Calu3 (cell line): ENCODE data around the gene ODAD4. TPM values are rescaled to one million over a fixed set of nuclear protein-coding genes. Genes with fewer than 3 reads are reported as not detected.
"Not testable (repeated sequence)": the region's sequence is repeated elsewhere in the genome, so short reads cannot be mapped to it uniquely, and the experiment has no call there.

Experiments used
- BruUV-seq: library from RNA; stranded (reverse); fragments of 400-500 nt; replicated peaks from 2 replicates; lab custom pipeline; 2021; lab: Mats Ljungman, UMichigan
- CTCF ChIA-PET: fragments of 300-600 bp; sonication (Branson Sonifier 250); formaldehyde crosslinking; loops from one replicate; lab custom pipeline; 2022; ENCODE audit warnings: antibody characterized with exemption; lab: Charles Lee
- DNase-seq: peaks from one replicate; pipeline ENCODE4 v3.0.0; 2022
- H3K27ac Mint-ChIP-seq: one replicate; pipeline ENCODE4 v1.8.0; 2022; ENCODE audit warnings: mixed read lengths; ENCODE audit not compliant: unreplicated experiment
- H3K27me3 Mint-ChIP-seq: one replicate; pipeline ENCODE4 v1.8.0; 2022; ENCODE audit warnings: mixed read lengths; ENCODE audit not compliant: unreplicated experiment
- H3K36me3 Mint-ChIP-seq: one replicate; pipeline ENCODE4 v1.8.0; 2022; ENCODE audit warnings: mild to moderate bottlenecking, moderate library complexity, mixed read lengths; ENCODE audit not compliant: insufficient read depth, unreplicated experiment
- H3K4me1 Mint-ChIP-seq: one replicate; pipeline ENCODE4 v1.8.0; 2022; ENCODE audit warnings: mild to moderate bottlenecking, low read depth, mixed read lengths; ENCODE audit not compliant: unreplicated experiment
- H3K4me3 Mint-ChIP-seq: one replicate; pipeline ENCODE4 v1.8.0; 2022; ENCODE audit warnings: mild to moderate bottlenecking, low read depth, moderate library complexity, mixed read lengths; ENCODE audit not compliant: unreplicated experiment
- H3K9me3 Mint-ChIP-seq: one replicate; pipeline ENCODE4 v1.8.0; 2022; ENCODE audit warnings: low read depth, mixed read lengths; ENCODE audit not compliant: unreplicated experiment
- intact Hi-C: fragments of 100-400 bp; cut with micrococcal nuclease; formaldehyde crosslinking; loops from one replicate; pipeline ENCODE4 v1.10.0; 2022; ENCODE audit not compliant: unreplicated experiment
- total RNA-seq: library from RNA; stranded (reverse); gene quantifications from 2 replicates; pipeline ENCODE4 v1.2.3, GENCODE V29; 2022
- TF ChIP-seq, protein P1 (sequence below): fragments of 200-600 bp; IDR thresholded peaks from one replicate; pipeline ENCODE4 v1.8.0; 2022; ENCODE audit warnings: antibody characterized with exemption; ENCODE audit not compliant: unreplicated experiment

Gene ODAD4
- total RNA-seq, 1 experiment from 2014 or later: 2.7 TPM

DNA sequence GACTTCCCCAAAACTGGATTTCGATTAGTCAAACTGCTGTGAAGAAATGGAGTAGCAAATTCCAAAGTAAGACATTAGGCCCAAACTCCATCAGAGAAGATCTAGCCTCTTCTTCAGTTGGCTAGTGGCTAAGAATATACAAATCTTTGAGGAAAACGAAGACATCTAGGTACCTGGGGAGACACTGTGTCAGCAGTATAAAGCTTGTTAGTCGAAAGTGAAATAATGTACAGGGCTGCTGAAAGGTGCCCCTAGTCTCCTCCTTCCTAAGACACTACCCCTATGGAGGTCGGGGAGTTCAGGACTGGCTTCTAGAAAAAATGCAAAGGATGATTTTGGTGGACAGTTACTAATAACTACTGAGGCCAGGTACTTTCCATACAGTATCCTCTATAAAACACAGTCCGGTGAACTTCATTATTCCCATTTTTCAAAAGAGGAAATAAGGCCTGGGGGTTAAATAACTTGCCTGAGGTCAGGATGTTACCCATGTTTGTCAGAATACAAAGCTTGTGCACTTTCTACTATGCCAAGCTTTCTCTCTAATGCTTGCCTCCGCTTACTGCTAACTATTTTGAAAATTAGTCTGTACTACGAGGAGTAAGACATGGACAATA is 71.9 kb downstream of the ODAD4 start:
- intact Hi-C loops: no loop called here
- H3K36me3 Mint-ChIP-seq: peaks cover 57% of the 10 kb centered on the region
- CTCF ChIA-PET: interaction anchor here (0.6 to 5.8 kb wide), 13 partner anchors 11 to 357 kb away, joined by 3 to 38 read pairs (median 4); partner anchors contain the start of genes CNP, DHX58, DNAJC7 and NKIRAS2
- no TSS peak for BruUV-seq
- no peaks in the 10 kb centered on the region for H3K27me3 Mint-ChIP-seq
- peak overlapping the region; percentile 88 for H3K27ac Mint-ChIP-seq
- TF ChIP-seq, protein P1, sequence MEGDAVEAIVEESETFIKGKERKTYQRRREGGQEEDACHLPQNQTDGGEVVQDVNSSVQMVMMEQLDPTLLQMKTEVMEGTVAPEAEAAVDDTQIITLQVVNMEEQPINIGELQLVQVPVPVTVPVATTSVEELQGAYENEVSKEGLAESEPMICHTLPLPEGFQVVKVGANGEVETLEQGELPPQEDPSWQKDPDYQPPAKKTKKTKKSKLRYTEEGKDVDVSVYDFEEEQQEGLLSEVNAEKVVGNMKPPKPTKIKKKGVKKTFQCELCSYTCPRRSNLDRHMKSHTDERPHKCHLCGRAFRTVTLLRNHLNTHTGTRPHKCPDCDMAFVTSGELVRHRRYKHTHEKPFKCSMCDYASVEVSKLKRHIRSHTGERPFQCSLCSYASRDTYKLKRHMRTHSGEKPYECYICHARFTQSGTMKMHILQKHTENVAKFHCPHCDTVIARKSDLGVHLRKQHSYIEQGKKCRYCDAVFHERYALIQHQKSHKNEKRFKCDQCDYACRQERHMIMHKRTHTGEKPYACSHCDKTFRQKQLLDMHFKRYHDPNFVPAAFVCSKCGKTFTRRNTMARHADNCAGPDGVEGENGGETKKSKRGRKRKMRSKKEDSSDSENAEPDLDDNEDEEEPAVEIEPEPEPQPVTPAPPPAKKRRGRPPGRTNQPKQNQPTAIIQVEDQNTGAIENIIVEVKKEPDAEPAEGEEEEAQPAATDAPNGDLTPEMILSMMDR: no peak
- DNase-seq: no peak
- H3K9me3 Mint-ChIP-seq: no peaks in the 10 kb centered on the region
- peaks cover 62% of the 10 kb centered on the region for H3K4me1 Mint-ChIP-seq
- H3K4me3 Mint-ChIP-seq: peak overlapping the region; percentile 70

DNA sequence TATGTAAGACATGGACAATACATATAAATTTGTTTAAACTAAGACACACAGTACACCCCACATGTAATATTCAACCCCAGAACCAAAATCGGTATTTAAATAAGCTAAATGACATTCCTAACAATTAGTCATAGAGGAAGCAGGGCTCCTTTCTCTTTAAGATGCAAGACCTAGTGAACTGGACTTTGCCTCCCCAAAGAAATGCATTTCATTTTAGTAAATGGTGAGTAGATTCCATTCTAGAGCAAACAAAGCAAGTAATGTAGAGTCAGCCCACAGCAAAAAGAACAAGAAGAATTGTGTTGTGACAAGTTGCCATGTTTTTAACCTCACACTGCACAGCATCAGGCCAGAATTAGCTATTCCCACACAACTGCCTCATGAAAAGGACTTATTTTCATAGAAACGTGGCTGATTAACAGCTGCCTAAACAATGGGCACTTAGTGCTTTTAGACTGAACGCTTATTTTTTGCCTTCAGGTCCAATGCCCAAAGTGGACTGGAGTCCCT is 72.4 kb downstream of the ODAD4 start:
- H3K27ac Mint-ChIP-seq: peak overlapping the region; percentile 88

DNA sequence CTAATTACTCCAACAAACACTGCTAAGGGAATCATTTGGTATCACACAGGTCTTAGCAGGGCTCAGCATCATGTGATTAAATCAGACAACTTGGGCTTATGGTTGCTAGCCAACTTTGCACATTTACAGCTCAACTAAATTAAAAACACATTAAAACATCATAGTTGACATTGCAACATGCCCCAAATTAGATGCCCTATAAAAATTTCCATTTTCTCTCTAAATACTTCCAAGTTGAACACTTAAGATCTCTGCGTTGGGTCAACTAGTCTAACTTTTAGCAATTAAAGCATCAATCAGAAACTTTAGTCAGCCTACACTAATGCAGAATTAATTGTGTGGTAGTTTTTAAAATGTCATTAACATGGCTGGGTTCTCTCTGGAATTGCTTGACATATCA is 74.7 kb downstream of the ODAD4 start:
- Mint-ChIP-seq H3K9me3 (no peaks in the 10 kb centered on the region), H3K27me3 (no peaks in the 10 kb centered on the region), H3K4me1 (peaks cover 72% of the 10 kb centered on the region), H3K27ac (peak overlapping the region; percentile 67), H3K4me3 (no peak overlapping the region), H3K36me3 (peaks cover 47% of the 10 kb centered on the region)
- TF ChIP-seq, protein P1: no peak
- no TSS peak for BruUV-seq
- intact Hi-C loops: no loop called here
- CTCF ChIA-PET: interaction anchor here (0.6 to 5.8 kb wide), 4 partner anchors 8 to 1105 kb away, joined by 3 to 38 read pairs (median 4); partner anchors contain the start of gene DNAJC7
- no peak for DNase-seq

More for the DNA sequence above, 72.4 kb downstream of the ODAD4 start:
- DNase-seq: no peak
- Mint-ChIP-seq H3K4me1 (peaks cover 64% of the 10 kb centered on the region), H3K27me3 (no peaks in the 10 kb centered on the region), H3K36me3 (peaks cover 58% of the 10 kb centered on the region), H3K4me3 (peak overlapping the region; percentile 70), H3K9me3 (no peaks in the 10 kb centered on the region)
- no TSS peak for BruUV-seq
- TF ChIP-seq, protein P1: no peak
- CTCF ChIA-PET: interaction anchor here (0.6 to 5.8 kb wide), 14 partner anchors 12 to 1779 kb away, joined by 3 to 38 read pairs (median 4); partner anchors contain the start of genes CNP, DHX58, DNAJC7 and NKIRAS2
- intact Hi-C loops: no loop called here

DNA sequence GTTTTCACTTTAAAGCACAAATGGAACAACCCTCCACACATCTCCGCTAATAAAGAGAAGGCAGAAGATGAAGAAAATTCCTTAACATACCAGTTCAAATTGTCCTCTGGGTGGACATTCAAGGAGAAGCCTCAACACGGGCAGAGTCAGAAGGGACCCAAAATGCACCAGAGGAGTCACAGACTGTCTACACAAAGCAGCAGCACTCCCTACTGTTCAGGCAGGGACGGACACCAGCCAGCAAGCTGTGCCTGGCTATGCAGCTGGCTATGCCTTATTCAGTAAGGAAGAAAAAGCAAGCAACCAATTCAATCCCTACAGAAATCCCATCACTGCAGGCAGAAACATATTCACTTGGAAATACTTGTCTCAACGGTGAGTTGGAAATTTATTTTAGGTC is 78.8 kb downstream of the ODAD4 start:
- CTCF ChIA-PET: interaction anchor here (0.5 to 1.3 kb wide), 3 partner anchors 8 to 157 kb away, joined by 3 to 7 read pairs (median 4); partner anchors contain the start of gene DNAJC7
- BruUV-seq: no TSS peak
- intact Hi-C loops: no loop called here
- no peak overlapping the region for H3K27ac Mint-ChIP-seq
- no peaks in the 10 kb centered on the region for H3K9me3 Mint-ChIP-seq
- H3K4me3 Mint-ChIP-seq: no peak overlapping the region
- H3K27me3 Mint-ChIP-seq: no peaks in the 10 kb centered on the region
- peaks cover 62% of the 10 kb centered on the region for H3K4me1 Mint-ChIP-seq
- DNase-seq: no peak
- H3K36me3 Mint-ChIP-seq: peaks cover 35% of the 10 kb centered on the region
- TF ChIP-seq, protein P1: no peak

DNA sequence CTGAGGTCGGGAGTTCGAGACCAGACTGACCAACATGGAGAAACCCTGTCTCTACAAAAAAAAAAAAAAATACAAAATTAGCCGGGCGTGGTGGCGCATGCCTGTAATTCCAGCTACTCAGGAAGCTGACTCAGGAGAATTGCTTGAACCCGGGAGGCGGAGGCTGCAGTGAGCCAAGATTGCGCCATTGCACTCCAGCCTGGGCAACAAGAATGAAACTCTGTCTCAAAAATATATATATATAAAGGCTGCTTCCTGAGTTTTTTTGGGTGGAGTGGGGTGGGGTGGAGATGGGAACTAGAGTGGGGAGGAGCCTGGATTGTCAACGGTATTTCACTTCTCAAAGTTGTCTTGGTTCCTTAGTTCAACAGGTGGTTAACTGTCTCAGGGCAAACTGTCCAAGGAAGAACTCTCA is 79.9 kb downstream of the ODAD4 start:
- Mint-ChIP-seq H3K36me3 (peaks cover 45% of the 10 kb centered on the region), H3K4me1 (peaks cover 52% of the 10 kb centered on the region)
- intact Hi-C loops, H3K9me3 Mint-ChIP-seq, H3K27me3 Mint-ChIP-seq, BruUV-seq, CTCF ChIA-PET, DNase-seq, H3K27ac Mint-ChIP-seq, H3K4me3 Mint-ChIP-seq: not testable (repeated sequence)
